ENCODE data around the gene PRAMEF10. TPM values are rescaled to one million over a fixed set of nuclear protein-coding genes. Genes with fewer than 3 reads are reported as not detected.
"Not testable (repeated sequence)": the region's sequence is repeated elsewhere in the genome, so short reads cannot be mapped to it uniquely, and the experiment has no call there.

The PRAMEF10 gene
- total RNA-seq, 4 donors from 2014 or later, result not detected

GRCh38 chr1:12851779-12852178, 46.3 kb downstream of the PRAMEF10 start:
- WGBS, 2 donors, result 71 to 83% methylated on average over 4 of the region's 4 CpGs
- Histone ChIP-seq H3K4me1 (no peaks in the 10 kb centered on the region), H3K4me3 (replicated peaks in 1 of 3) (no peak overlapping the region), H3K27ac (no peak overlapping the region), H3K9me3 (no peaks in the 10 kb centered on the region), H3K36me3 (no peaks in the 10 kb centered on the region), H3K27me3 (no peaks in the 10 kb centered on the region)
- intact Hi-C loops (cut with DNase I), result no loop called here
- DNase-seq, result no peak
- TF ChIP-seq, protein P1, sequence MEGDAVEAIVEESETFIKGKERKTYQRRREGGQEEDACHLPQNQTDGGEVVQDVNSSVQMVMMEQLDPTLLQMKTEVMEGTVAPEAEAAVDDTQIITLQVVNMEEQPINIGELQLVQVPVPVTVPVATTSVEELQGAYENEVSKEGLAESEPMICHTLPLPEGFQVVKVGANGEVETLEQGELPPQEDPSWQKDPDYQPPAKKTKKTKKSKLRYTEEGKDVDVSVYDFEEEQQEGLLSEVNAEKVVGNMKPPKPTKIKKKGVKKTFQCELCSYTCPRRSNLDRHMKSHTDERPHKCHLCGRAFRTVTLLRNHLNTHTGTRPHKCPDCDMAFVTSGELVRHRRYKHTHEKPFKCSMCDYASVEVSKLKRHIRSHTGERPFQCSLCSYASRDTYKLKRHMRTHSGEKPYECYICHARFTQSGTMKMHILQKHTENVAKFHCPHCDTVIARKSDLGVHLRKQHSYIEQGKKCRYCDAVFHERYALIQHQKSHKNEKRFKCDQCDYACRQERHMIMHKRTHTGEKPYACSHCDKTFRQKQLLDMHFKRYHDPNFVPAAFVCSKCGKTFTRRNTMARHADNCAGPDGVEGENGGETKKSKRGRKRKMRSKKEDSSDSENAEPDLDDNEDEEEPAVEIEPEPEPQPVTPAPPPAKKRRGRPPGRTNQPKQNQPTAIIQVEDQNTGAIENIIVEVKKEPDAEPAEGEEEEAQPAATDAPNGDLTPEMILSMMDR (IDR thresholded peaks at IDR 0.05), result no peak
- no peak for TF ChIP-seq POLR2A (IDR thresholded peaks at IDR 0.05)

- H3K36me3 ChIP-seq; DNase-seq; H3K27ac ChIP-seq; H3K27me3 ChIP-seq; intact Hi-C loops (cut with DNase I); H3K4me3 ChIP-seq (replicated peaks in 1 of 3); H3K4me1 ChIP-seq; H3K9me3 ChIP-seq: not testable (repeated sequence)
- WGBS, 2 donors, result 91 to 92% methylated on average over 7 of the region's 7 CpGs
Measured at GRCh38 chr1:12848620-12849019, 49.5 kb downstream of the PRAMEF10 start, which contains the start of gene HNRNPCL1. Gene HNRNPCL1, minus strand, starts transcription at chr1:12848720. Its CDS starts 431 bp downstream, at chr1:12848289.

Small RNA genes within 50 kb of the gene (small RNA-seq; reads per million reads assigned to genes)
- not detected for gene RNU6-1072P

Other genes with a start within 250 kb of the PRAMEF10 start
- gene AADACL3, start 182.2 kb downstream of the PRAMEF10 start, total RNA-seq, result not detected
- gene CFAP107, start 152.1 kb downstream of the PRAMEF10 start, total RNA-seq, result not detected
- not detected for gene PRAMEF12, start 124.5 kb downstream of the PRAMEF10 start, total RNA-seq
- not detected for gene PRAMEF1, start 106.9 kb downstream of the PRAMEF10 start, total RNA-seq
- not detected for gene PRAMEF11, start 66.9 kb downstream of the PRAMEF10 start, total RNA-seq
- not detected for gene HNRNPCL1, start 49.5 kb downstream of the PRAMEF10 start, total RNA-seq
- not detected for gene PRAMEF2, start 41.2 kb downstream of the PRAMEF10 start, total RNA-seq
- gene PRAMEF4, start 12.1 kb downstream of the PRAMEF10 start, total RNA-seq, result not detected
- gene PRAMEF7, start 18.3 kb upstream of the PRAMEF10 start, total RNA-seq, result not detected
- gene PRAMEF6, start 49.3 kb upstream of the PRAMEF10 start, total RNA-seq, result not detected
- gene PRAMEF27, start 158.3 kb upstream of the PRAMEF10 start, total RNA-seq, result not detected
- gene HNRNPCL3, start 162.5 kb upstream of the PRAMEF10 start, total RNA-seq, result not detected
- gene PRAMEF25, start 172.5 kb upstream of the PRAMEF10 start, total RNA-seq, result not detected
- not detected for gene HNRNPCL2, start 218.6 kb upstream of the PRAMEF10 start, total RNA-seq

All from thyroid gland (tissue), 4 donors.